Chondrocyte (in vitro differentiated cells): ENCODE measurements around the gene S100A12. TPM values are rescaled to one million over a fixed set of nuclear protein-coding genes. Genes with fewer than 3 reads are reported as not detected.

Experiments
- DNase-seq: peaks from one replicate; pipeline ENCODE4 v3.0.0; 2021; ENCODE audit warnings: mixed read lengths, low spot score
- H3K27ac Mint-ChIP-seq: one replicate; pipeline ENCODE4 v1.8.0; 2021; ENCODE audit warnings: mild to moderate bottlenecking, moderate library complexity, mixed read lengths; ENCODE audit not compliant: unreplicated experiment
- H3K27me3 Mint-ChIP-seq: 2 replicates; pipeline ENCODE4 v1.8.0; 2021; ENCODE audit warnings: low read depth, mixed read lengths
- H3K36me3 Mint-ChIP-seq: 2 replicates; pipeline ENCODE4 v1.8.0; 2021; ENCODE audit warnings: low read depth, mixed read lengths
- H3K4me1 Mint-ChIP-seq: 2 replicates; pipeline ENCODE4 v1.8.0; 2021; ENCODE audit warnings: low read depth, mild to moderate bottlenecking, mixed read lengths
- H3K4me3 Mint-ChIP-seq: one replicate; pipeline ENCODE4 v1.8.0; 2021; ENCODE audit warnings: mild to moderate bottlenecking, moderate library complexity, mixed read lengths; ENCODE audit not compliant: unreplicated experiment
- H3K9me3 Mint-ChIP-seq: 2 replicates; pipeline ENCODE4 v1.8.0; 2021; ENCODE audit warnings: low read depth, mixed read lengths
- CTCF ChIP-seq: fragments of 200-600 bp; sonication (generic); IDR thresholded peaks from 2 replicates; pipeline ENCODE4 v1.5.0; 2021; ENCODE audit warnings: antibody characterized with exemption, mild to moderate bottlenecking, moderate library complexity
- total RNA-seq: library from RNA; stranded (reverse); gene quantifications from 3 replicates; pipeline ENCODE4 v1.2.1, GENCODE V29; 2021

The S100A12 gene
- total RNA-seq, 1 donor from 2014 or later, result not detected

GRCh38 chr1:153389973-153390879, 14.8 kb upstream of the S100A12 start:
- no peak overlapping the region for H3K27ac Mint-ChIP-seq
- H3K4me3 Mint-ChIP-seq, result no peak overlapping the region
- no peaks in the 10 kb centered on the region for H3K9me3 Mint-ChIP-seq
- H3K27me3 Mint-ChIP-seq, result peaks cover 18% of the 10 kb centered on the region
- TF ChIP-seq CTCF, result no peak
- H3K36me3 Mint-ChIP-seq, result no peaks in the 10 kb centered on the region
- DNase-seq, result no peak
- no peaks in the 10 kb centered on the region for H3K4me1 Mint-ChIP-seq

- peaks cover 18% of the 10 kb centered on the region for H3K27me3 Mint-ChIP-seq
- H3K4me3 Mint-ChIP-seq, result no peak overlapping the region
- H3K9me3 Mint-ChIP-seq, result no peaks in the 10 kb centered on the region
- no peak overlapping the region for H3K27ac Mint-ChIP-seq
- TF ChIP-seq CTCF, result no peak
- no peaks in the 10 kb centered on the region for H3K36me3 Mint-ChIP-seq
- H3K4me1 Mint-ChIP-seq, result no peaks in the 10 kb centered on the region
- no peak for DNase-seq
Observed at GRCh38 chr1:153389401-153389800, 14.0 kb upstream of the S100A12 start.

GRCh38 chr1:153387785-153388184, 12.4 kb upstream of the S100A12 start:
- Mint-ChIP-seq H3K27me3 (peaks cover 15% of the 10 kb centered on the region), H3K36me3 (no peaks in the 10 kb centered on the region), H3K4me3 (no peak overlapping the region), H3K9me3 (peaks cover 4% of the 10 kb centered on the region), H3K27ac (no peak overlapping the region), H3K4me1 (no peaks in the 10 kb centered on the region)
- TF ChIP-seq CTCF, result no peak
- no peak for DNase-seq

GRCh38 chr1:153387001-153387400, 11.6 kb upstream of the S100A12 start:
- H3K36me3 Mint-ChIP-seq, result peaks cover 2% of the 10 kb centered on the region

GRCh38 chr1:153386500-153386901, 11.1 kb upstream of the S100A12 start:
- Mint-ChIP-seq H3K36me3 (peaks cover 4% of the 10 kb centered on the region), H3K9me3 (peaks cover 17% of the 10 kb centered on the region), H3K27me3 (peaks cover 9% of the 10 kb centered on the region), H3K4me1 (no peaks in the 10 kb centered on the region), H3K27ac (no peak overlapping the region), H3K4me3 (no peak overlapping the region)
- DNase-seq, result no peak
- no peak for TF ChIP-seq CTCF

More at GRCh38 chr1:153387001-153387400, 11.6 kb upstream of the S100A12 start:
- Mint-ChIP-seq H3K4me3 (no peak overlapping the region), H3K9me3 (peaks cover 12% of the 10 kb centered on the region), H3K27me3 (peaks cover 11% of the 10 kb centered on the region), H3K4me1 (no peaks in the 10 kb centered on the region), H3K27ac (no peak overlapping the region)
- TF ChIP-seq CTCF, result no peak
- no peak for DNase-seq
